ENCODE results near the gene OR4S2.

Gene OR4S2, protein sequence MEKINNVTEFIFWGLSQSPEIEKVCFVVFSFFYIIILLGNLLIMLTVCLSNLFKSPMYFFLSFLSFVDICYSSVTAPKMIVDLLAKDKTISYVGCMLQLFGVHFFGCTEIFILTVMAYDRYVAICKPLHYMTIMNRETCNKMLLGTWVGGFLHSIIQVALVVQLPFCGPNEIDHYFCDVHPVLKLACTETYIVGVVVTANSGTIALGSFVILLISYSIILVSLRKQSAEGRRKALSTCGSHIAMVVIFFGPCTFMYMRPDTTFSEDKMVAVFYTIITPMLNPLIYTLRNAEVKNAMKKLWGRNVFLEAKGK

DNA sequence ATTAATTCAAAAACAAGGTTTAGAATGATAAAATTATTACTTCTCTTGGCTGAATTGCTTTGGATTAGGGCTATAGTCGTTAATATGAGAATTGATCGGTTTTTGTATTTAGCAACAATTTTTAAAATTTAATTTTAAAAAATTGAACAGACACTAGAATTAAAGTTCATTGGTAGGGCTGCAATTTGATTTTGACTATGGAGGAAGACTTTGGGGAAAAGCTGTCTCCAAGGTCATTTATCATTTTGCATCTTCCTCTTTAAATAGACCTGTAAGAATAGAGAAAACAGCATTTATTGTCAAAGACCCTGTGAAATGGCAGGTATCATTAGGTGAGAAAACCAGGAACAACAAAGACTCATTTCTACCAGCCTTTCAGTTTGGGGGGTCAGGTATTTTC lies at the start of gene OR4S2:
Gene OR4S2 (plus strand): TSS at position 301 of the 400 bp plus-strand sequence. CDS start 2,577 bp downstream, outside the sequence.
- DNase-seq (ENCODE audit: low spot score) = no peak

DNA sequence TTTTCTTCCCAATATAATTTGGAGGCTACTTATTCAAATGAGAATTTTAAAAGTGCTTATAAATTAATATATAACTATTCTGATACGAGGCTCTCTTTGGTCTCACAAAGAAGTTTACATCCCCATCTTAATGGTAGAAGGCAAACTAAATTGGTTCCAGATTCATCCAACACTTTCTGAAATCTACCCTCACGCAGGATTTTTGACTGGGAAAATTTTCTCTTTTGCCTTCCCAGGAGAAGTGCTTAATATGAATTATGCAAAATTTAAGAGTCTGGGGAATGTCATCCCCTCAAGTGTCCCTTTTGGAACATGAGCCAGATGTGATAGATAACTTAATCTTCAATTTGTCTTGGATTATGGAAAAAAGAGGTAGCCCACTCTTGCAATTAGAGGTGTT lies 40.6 kb upstream of the OR4S2 start, which contains the start of gene OR4C11:
Gene OR4C11 (minus strand): TSS at position 101 of the 400 bp plus-strand sequence. CDS start 3,272 bp downstream, outside the sequence.
- DNase-seq (ENCODE audit: low spot score) = no peak

DNA sequence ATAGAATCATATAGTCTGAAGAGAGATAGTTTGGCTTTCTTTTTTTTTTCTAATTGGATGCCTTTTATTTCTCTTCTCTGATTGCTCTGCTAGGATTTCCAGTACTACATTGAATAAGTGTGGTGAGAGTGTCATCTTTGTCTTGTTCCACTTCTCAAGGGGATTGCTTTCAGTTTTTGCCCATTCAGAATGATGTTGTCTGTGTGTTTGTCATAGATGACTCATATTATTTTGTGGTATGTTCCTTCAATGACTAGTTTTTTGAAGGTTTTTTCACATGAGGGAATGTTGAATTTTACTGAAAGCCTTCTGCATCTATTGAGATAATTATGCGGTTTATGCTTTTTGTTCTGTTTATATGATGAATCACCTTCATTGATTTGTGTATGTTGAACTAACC lies 23.6 kb upstream of the OR4S2 start:
- DNase-seq (ENCODE audit: low spot score) = no peak

DNA sequence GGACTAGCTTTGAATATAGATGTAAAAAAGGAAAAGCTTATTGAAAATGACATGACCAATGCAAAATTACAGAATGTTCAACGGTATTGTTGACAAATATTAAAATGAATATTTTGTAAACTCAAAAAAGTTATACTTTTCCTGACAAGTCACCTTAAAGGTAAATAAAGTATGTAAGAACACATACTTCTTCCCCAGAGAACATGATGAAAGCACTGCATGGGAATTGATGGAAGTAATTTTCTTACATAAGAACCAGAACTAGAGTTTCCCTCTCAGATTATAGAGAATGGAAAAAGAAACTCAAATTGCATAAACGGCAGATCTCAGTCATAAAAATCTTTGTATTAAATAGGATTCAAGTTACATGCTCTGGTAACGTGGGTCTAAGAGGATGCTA lies 13.3 kb upstream of the OR4S2 start, which contains the start of gene OR4P4:
Gene OR4P4 (plus strand): TSS at position 301 of the 400 bp plus-strand sequence.
- no peak for DNase-seq (ENCODE audit: low spot score)

DNA sequence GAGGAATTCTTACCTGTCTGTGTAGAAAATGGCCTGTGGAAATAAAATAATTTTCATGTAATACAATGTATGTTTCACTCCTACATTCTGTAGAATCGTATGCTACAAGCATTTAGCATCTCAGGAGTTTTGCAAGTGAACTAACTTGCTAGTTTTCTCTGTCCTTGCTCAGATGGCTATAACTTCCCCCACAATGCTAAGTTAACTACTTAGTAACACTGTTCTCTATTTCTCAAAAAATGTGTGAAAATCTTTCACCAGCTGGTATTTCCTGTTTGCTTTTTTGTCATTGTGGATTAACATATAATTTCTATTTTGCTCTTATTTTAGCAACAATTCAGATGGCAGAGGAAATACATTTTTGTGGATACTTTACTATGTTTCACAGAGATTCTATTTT lies 4.4 kb downstream of the OR4S2 start:
- no peak for DNase-seq (ENCODE audit: low spot score)

DNA sequence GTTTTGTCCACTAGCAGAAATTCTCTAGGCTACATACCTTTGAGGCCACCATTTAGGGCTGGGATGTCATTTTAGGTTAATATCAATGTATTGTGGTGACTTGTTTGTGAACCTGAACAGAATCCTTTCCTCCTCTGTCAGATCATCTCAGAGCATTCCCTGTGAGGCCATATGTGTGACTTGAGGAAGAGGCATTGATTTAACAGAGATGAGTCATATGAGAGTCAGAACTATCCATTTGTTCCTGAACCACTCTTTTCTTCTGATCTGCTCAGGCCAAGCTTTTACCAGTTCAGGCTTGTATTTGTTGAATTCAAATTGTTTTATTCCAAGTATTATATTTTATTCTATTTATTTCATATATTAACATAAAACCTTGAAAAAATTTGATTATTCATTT lies 7.0 kb downstream of the OR4S2 start:
- no peak for DNase-seq (ENCODE audit: low spot score)

DNA sequence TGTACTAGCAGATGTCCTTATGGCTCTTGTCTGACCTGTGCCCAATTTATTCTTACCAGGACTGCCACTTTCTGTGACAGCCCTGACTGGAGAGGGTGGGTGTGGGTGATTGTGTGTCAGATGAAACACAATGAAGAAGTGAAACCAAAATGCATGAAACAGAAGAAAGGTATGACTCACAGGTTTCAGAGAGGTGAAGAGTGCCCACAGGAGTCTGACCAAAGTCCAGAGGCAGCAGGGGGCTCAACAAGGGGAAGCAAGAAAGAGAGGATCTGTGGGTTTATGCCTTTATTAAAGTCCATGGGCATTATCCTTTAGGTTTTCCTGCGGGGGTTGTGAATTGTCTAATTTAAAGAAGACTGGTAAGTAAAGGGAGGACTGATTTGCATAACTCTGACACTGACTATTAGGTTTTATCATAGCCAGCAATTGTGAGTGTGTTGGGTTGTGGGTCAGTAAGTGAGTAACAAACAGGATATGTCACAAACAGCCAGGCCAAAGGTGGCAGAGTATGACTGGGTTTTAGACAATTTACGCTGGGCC lies 10.0 kb downstream of the OR4S2 start:
- no peak for DNase-seq (ENCODE audit: low spot score)

DNA sequence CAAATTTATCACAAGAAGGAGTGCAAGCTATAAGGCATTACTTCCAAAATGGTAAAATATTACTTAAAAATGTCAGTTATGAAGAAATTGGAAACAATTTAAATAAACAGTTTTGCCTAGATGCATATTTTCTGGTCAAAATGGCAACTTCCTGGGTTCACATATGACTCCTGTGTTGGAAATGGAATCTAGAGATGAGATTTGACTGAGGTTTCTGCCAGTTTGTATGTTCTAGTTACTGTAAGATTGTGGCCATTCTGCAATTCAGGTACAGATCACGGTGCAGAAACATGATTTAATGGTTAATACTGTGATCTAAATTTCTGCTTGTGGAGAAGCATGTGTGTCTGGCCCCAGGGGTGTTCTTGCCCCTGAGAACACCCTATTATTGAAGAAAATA lies 10.5 kb downstream of the OR4S2 start:
- no peak for DNase-seq (ENCODE audit: low spot score)

DNA sequence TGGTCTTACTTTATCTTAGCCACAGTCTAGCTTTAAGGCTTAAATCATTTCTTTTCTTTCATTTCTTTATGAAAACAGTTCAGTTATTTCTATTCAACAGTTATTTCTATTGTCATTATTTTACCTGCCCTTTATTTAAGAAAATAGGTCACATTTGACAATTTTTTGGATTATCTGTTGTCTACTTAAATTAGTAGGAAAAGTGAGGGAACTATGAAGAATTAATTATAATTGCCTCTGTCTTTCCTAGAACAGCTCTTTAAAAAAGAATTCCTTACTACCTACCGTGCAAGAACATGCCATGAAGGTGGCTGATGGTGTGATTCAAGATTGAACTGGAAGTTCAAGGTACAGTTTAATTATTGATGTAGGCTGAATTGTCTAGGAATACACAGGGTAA lies 13.8 kb downstream of the OR4S2 start, which contains the start of gene OR4C6:
Gene OR4C6 (plus strand): TSS at position 301 of the 400 bp plus-strand sequence. CDS start 2,966 bp downstream, outside the sequence.
- DNase-seq (ENCODE audit: low spot score) = no peak

DNA sequence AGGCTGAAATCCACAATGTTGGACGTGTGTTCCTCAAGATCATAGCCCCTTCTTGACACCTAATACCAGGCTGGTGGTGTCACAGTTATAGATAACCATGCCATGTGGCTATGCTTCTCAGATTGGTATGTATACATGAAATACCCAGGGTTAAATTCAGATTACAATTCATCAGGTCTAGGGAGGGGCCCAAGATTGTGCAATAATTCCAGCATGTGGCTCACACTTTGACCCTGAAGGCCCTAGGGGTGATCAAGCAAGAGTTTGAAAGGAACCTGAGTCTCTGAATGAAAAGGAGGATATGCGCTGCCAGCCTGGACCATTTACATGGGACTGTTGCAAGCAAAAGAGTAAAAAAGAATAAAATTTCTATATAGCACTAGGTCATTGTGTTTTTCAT lies 21.2 kb downstream of the OR4S2 start:
- DNase-seq (ENCODE audit: low spot score) = no peak

DNA sequence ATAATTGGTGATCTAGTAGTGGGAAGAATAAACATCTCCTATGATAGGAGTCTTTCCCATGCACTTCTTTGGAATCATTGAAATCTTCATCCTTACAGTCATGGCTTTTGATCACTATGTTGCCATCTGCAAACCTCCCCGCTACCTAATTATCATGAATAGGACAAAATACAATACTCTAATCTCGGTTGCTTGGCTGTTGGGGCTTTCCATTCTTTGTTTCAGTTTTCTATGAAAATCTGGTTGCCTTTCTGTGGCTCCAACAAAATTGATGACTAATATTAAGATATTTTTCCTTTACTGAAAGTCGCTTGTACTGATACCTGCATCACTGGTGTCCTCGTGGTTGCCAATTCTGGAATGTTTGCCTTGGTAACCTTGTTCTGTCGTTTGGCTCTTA lies 25.7 kb downstream of the OR4S2 start:
- no peak for DNase-seq (ENCODE audit: low spot score)

DNA sequence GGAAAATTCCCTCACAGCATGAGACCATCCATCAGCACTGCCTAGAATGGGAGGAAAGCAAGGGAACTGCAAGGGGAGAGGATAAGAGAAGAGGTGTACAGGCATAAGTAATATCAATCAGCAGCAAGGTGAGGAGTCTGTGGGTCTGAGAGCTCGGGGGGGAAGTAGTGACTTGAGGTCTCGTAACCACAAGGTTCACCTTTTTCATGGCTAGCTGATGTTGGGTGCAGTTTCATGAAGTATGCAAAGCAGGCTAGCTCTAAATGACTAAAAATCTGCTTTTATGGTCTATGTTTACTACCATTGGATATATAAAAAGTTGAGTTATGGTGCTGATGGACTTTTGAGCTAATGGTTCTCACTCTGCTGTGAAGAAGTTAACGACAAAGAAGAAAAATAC lies 49.7 kb downstream of the OR4S2 start:
- DNase-seq (ENCODE audit: low spot score) = no peak

DNA sequence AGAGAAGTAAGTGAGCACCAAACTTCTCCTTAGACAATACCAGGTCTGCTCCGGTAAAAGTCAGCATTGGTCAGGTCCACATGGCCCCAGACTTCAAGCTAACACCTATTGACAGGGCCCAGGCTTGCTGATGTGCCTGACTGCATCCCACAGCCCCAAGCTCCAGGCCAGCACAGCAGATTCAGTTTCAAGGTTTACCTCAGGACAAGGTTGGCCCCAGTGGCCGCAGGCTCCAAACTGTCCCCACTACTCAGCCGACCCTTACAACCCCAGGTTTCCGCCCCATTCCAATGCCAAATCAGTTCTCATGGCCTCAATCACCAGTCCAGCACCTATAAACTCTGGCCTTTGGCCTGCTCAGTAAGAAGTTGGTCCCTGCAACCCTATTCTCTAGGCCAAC lies 53.3 kb downstream of the OR4S2 start:
- DNase-seq (ENCODE audit: low spot score) = no peak
